IMR-90 (cell line): ENCODE measurements around the gene OSBPL3. TPM values are rescaled to one million over a fixed set of nuclear protein-coding genes. Genes with fewer than 3 reads are reported as not detected.

Experiments used
- ATAC-seq: fragments of 200-7000 bp; cut with Tn5 transposase; 2 replicates; pipeline ENCODE4 v1.9.1; 2020; ENCODE audit warnings: low read depth, mild to moderate bottlenecking, moderate library complexity
- BruUV-seq: library from RNA; stranded (reverse); fragments of 400-500 nt; replicated peaks from 2 replicates; lab custom pipeline; 2021; lab: Mats Ljungman, UMichigan
- CTCF ChIA-PET: fragments of 300-600 bp; formaldehyde crosslinking; extraction: SDS; loops from one replicate; lab custom pipeline; 2021; ENCODE audit warnings: antibody characterized with exemption; lab: Yijun Ruan, JAX
- POLR2A ChIA-PET: fragments of 300-600 bp; sonication (Branson Sonifier 250); formaldehyde crosslinking; loops from one replicate; lab custom pipeline; 2022; ENCODE audit warnings: antibody characterized with exemption; ENCODE audit not compliant: unreplicated experiment; lab: Charles Lee
- DNase-seq: peaks from one replicate; pipeline ENCODE4 v3.0.0; 2013
- H2AFZ ChIP-seq: replicated peaks from 2 replicates; pipeline ENCODE3; 2013; ENCODE audit warnings: low read length, mild to moderate bottlenecking; ENCODE audit not compliant: poor library complexity
- H2AK5ac ChIP-seq: 2 replicates; pipeline ENCODE4 v1.6.1; 2013; ENCODE audit warnings: low read depth, low read length, inconsistent platforms
- H2AK9ac ChIP-seq: replicated peaks from 2 replicates; pipeline ENCODE3; 2013; ENCODE audit warnings: mild to moderate bottlenecking, low read depth, low read length, moderate library complexity; ENCODE audit not compliant: poor library complexity
- H2BK120ac ChIP-seq: 2 replicates; pipeline ENCODE4 v1.6.1; 2013; ENCODE audit warnings: low read depth, low read length, inconsistent platforms
- H2BK15ac ChIP-seq: 3 replicates; pipeline ENCODE4 v1.6.1; 2013; ENCODE audit warnings: low read depth, low read length, inconsistent platforms
- H2BK20ac ChIP-seq: 2 replicates; pipeline ENCODE4 v1.6.1; 2013; ENCODE audit warnings: low read depth, mild to moderate bottlenecking, inconsistent platforms, low read length, moderate library complexity
- H2BK5ac ChIP-seq: 2 replicates; pipeline ENCODE4 v1.6.1; 2013; ENCODE audit warnings: mild to moderate bottlenecking, low read depth, low read length, inconsistent platforms; ENCODE audit not compliant: poor library complexity, severe bottlenecking
- H3K14ac ChIP-seq: replicated peaks from 2 replicates; pipeline ENCODE4 v1.6.1; 2013; ENCODE audit warnings: low read depth, low read length, inconsistent platforms
- H3K18ac ChIP-seq: 2 replicates; pipeline ENCODE4 v1.6.1; 2013; ENCODE audit warnings: low read depth, low read length, control low read depth
- H3K23ac ChIP-seq: 2 replicates; pipeline ENCODE4 v1.6.1; 2013; ENCODE audit warnings: low read depth, low read length, inconsistent platforms
- H3K27ac ChIP-seq: 2 replicates; pipeline ENCODE4 v1.5.1; 2013; ENCODE audit warnings: mild to moderate bottlenecking, control low read depth, low read length; ENCODE audit not compliant: insufficient read depth
- H3K27me3 ChIP-seq: 2 replicates; pipeline ENCODE4 v1.6.1; 2013; ENCODE audit warnings: low read length; ENCODE audit not compliant: control insufficient read depth, insufficient read depth
- H3K36me3 ChIP-seq: 2 replicates; pipeline ENCODE4 v1.6.1; 2013; ENCODE audit warnings: low read length, mixed read lengths; ENCODE audit not compliant: control insufficient read depth, insufficient read depth
- H3K4ac ChIP-seq: 2 replicates; pipeline ENCODE4 v1.6.1; 2013; ENCODE audit warnings: low read depth, low read length, inconsistent platforms
- H3K4me1 ChIP-seq: 2 replicates; pipeline ENCODE4 v1.6.1; 2013; ENCODE audit warnings: low read length, mixed read lengths; ENCODE audit not compliant: control insufficient read depth, insufficient read depth
- H3K4me2 ChIP-seq: 2 replicates; pipeline ENCODE4 v1.6.1; 2013; ENCODE audit warnings: low read depth, mild to moderate bottlenecking, control low read depth, low read length, moderate library complexity
- H3K4me3 ChIP-seq: 2 replicates; pipeline ENCODE4 v1.5.1; 2013; ENCODE audit warnings: low read depth, mild to moderate bottlenecking, control low read depth, low read length, moderate library complexity; ENCODE audit not compliant: insufficient read depth
- H3K56ac ChIP-seq: 2 replicates; pipeline ENCODE4 v1.6.1; 2013; ENCODE audit warnings: low read length, inconsistent platforms; ENCODE audit not compliant: insufficient read depth; ENCODE audit errors: extremely low read depth
- H3K79me1 ChIP-seq, 2 experiments: 2 replicates each; pipeline ENCODE4 v1.6.1; 2013; ENCODE audit warnings: low read length in 2 of 2, inconsistent platforms in 1 of 2, low read depth in 1 of 2
- H3K9ac ChIP-seq: 2 replicates; pipeline ENCODE4 v1.6.1; 2013; ENCODE audit warnings: low read depth, low read length, control low read depth
- H3K9me1 ChIP-seq: 2 replicates; pipeline ENCODE4 v1.6.1; 2013; ENCODE audit warnings: low read length, inconsistent platforms; ENCODE audit not compliant: insufficient read depth
- H3K9me3 ChIP-seq: 2 replicates; pipeline ENCODE4 v1.6.1; 2013; ENCODE audit warnings: low read length; ENCODE audit not compliant: control insufficient read depth, insufficient read depth
- H4K20me1 ChIP-seq: 2 replicates; pipeline ENCODE4 v1.6.1; 2013; ENCODE audit warnings: low read length, inconsistent platforms; ENCODE audit not compliant: insufficient read depth
- H4K5ac ChIP-seq: 2 replicates; pipeline ENCODE4 v1.6.1; 2013; ENCODE audit warnings: mild to moderate bottlenecking, low read depth, low read length, control low read depth
- H4K8ac ChIP-seq, 2 experiments: 2 replicates each; pipeline ENCODE4 v1.6.1; 2013; ENCODE audit warnings: low read depth in 2 of 2, low read length in 2 of 2, control low read depth in 1 of 2, inconsistent platforms in 1 of 2
- H4K91ac ChIP-seq: 2 replicates; pipeline ENCODE4 v1.6.1; 2013; ENCODE audit warnings: low read depth, low read length, inconsistent platforms; ENCODE audit not compliant: insufficient read depth
- BHLHE40 ChIP-seq: fragments of 150-350 bp; IDR thresholded peaks from 2 replicates; pipeline ENCODE4 v1.6.1; 2016; ENCODE audit warnings: mild to moderate bottlenecking, low read depth, low read length
- CHD1 ChIP-seq: IDR thresholded peaks from 2 replicates; pipeline ENCODE4 v1.6.1; 2012; ENCODE audit warnings: low read depth, low read length, improper control_type of control experiment
- WGBS, 2 experiments: methylation state at CpG; one replicate each; pipeline versions ENCODE4 v1.1.5 to v1.1.7; 2013; ENCODE audit warnings: missing lambda C conversion rate in 2 of 2; ENCODE audit not compliant: insufficient read length in 1 of 2; ENCODE audit errors: extremely low coverage in 2 of 2; 5-methylcytosine and 5-hydroxymethylcytosine counted together
- dilution Hi-C: fragments of 300-500 bp; cut with HindIII; formaldehyde crosslinking; loops from one replicate; pipeline ENCODE4 v1.14.3; 2018; ENCODE audit warnings: low sequenced_read_pairs; ENCODE audit not compliant: unreplicated experiment
- in situ Hi-C: fragments of 300-500 bp; cut with MboI; formaldehyde crosslinking; loops from 3 replicates; pipeline ENCODE4 v1.14.3; 2019; ENCODE audit warnings: low sequenced_read_pairs, inconsistent platforms, mixed read lengths
- intact Hi-C: fragments of 100-400 bp; cut with micrococcal nuclease; formaldehyde crosslinking; loops from 2 replicates; pipeline ENCODE4 v1.10.0; 2022
- polyA plus RNA-seq, 3 experiments: library from polyadenylated mRNA; depleted of rRNA; stranded (reverse); fragments of >200 nt; gene quantifications; 2 replicates each; pipeline ENCODE4 v1.2.3, GENCODE V29; 2012; ENCODE audit warnings: low replicate concordance in 1 of 3
- total RNA-seq: library from RNA; depleted of rRNA; stranded (reverse); fragments of >200 nt; gene quantifications from 2 replicates; pipeline ENCODE4 v1.2.3, GENCODE V29; 2012

Gene OSBPL3
- total and polyA plus RNA-seq, 2 of the 4 experiments (the other 2 are of a cell fraction), result 18.0 to 29.9 TPM

DNA sequence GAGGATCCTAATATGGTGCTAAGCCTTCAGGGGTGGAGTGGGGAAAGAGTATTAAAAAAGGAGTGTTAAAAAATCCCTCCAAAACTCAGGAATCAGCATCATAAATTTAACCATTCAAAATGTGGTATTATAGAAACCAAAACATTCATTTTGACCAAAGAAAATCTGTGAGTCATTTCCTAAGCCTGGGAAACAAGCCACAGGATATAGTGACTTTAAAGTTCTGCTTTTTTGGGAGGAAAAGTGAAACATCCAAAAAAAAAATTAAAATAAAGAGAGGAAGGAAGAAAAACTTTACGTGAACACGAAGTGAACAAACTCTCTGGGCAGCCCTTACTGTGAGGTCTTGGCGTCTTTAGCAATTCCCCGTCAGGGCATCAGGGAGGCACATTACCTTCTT is 148.7 kb downstream of the OSBPL3 start:
- no peak overlapping the region for H3K56ac ChIP-seq
- TF ChIP-seq BHLHE40 (no peak), CHD1 (no peak)
- H4K20me1 ChIP-seq, result no peaks in the 10 kb centered on the region
- peak overlapping the region; percentile 78 for H2BK120ac ChIP-seq
- peaks cover 21% of the 10 kb centered on the region for H3K9me1 ChIP-seq
- no CpG with 5 or more reads among the region's 4 CpGs for WGBS, 2 experiments
- no peaks in the 10 kb centered on the region for H3K9me3 ChIP-seq
- DNase-seq (peak; percentile 68), ATAC-seq (no peak)
- H2BK15ac ChIP-seq, result peak overlapping the region; percentile 80; the same call in 1 of the 3 replicates
- peaks cover 16% of the 10 kb centered on the region for H3K4me1 ChIP-seq
- peak overlapping the region; percentile 54 for H2AFZ ChIP-seq
- H2AK5ac ChIP-seq, result peak overlapping the region; percentile 89; the same call in 1 of the 2 replicates
- no peak overlapping the region for H2AK9ac ChIP-seq
- intact Hi-C loops, result no loop called here
- dilution Hi-C loops, result no loop called here
- H3K18ac ChIP-seq, result peak overlapping the region; percentile 17; the same call in 1 of the 2 replicates
- no peak overlapping the region for H3K4me3 ChIP-seq
- H4K91ac ChIP-seq, result 0 out of 2 replicates have a peak overlapping the region, but pooled peaks have one; percentile 27
- H3K9ac ChIP-seq, result no peak overlapping the region
- peak overlapping the region; percentile 81 for H3K14ac ChIP-seq
- POLR2A ChIA-PET, result no interaction called here
- H3K36me3 ChIP-seq, result peaks cover 3% of the 10 kb centered on the region
- in situ Hi-C loops, result no loop called here
- H2BK5ac ChIP-seq, result peak overlapping the region; percentile 41
- H3K4ac ChIP-seq, result peak overlapping the region; percentile 86
- peak overlapping the region; percentile 7 to 78; a peak in 2 of 4 replicates for H4K8ac ChIP-seq
- peaks cover 0 to 35% of the 10 kb centered on the region in 2 experiments; a peak in 2 of 4 replicates for H3K79me1 ChIP-seq
- no peak overlapping the region for H3K27ac ChIP-seq
- no TSS peak for BruUV-seq
- no peak overlapping the region for H3K4me2 ChIP-seq
- no peaks in the 10 kb centered on the region for H3K27me3 ChIP-seq
- peak overlapping the region; percentile 70; the same call in 1 of the 2 replicates for H3K23ac ChIP-seq
- peak overlapping the region; percentile 80 for H2BK20ac ChIP-seq
- no peak overlapping the region for H4K5ac ChIP-seq
- CTCF ChIA-PET, result interaction anchor here (0.9 kb wide), 1 partner anchor 148 kb away, joined by 3 read pairs; no protein-coding TSS in a partner anchor
